Sigmoid colon (tissue), 7 donors: ENCODE measurements around the gene SBF2. TPM values are rescaled to one million over a fixed set of nuclear protein-coding genes. Genes with fewer than 3 reads are reported as not detected.

ENCODE experiments used
- DNase-seq: peaks from one replicate; pipeline ENCODE4 v3.0.0-alpha.2; 2019
- H3K27ac ChIP-seq, 4 donors: fragments of 200-600 bp; sonication (generic); one replicate each; pipeline ENCODE4 v1.5.1; 2016 to 2019; ENCODE audit warnings: mild to moderate bottlenecking in 1 of 4
- H3K27me3 ChIP-seq, 3 donors: fragments of 200-600 bp; sonication (generic); one replicate each; pipeline ENCODE4 v1.5.1; 2019; ENCODE audit warnings: mild to moderate bottlenecking in 1 of 3
- H3K36me3 ChIP-seq, 4 donors: fragments of 200-600 bp; sonication (generic); one replicate each; pipeline ENCODE4 v1.5.1; 2016 to 2019
- H3K4me1 ChIP-seq, 4 donors: fragments of 200-600 bp; sonication (generic); one replicate each; pipeline ENCODE4 v1.5.1; 2017 to 2019
- H3K4me3 ChIP-seq, 4 donors: fragments of 200-600 bp; sonication (generic); one replicate each; pipeline ENCODE4 v1.5.1; 2017 to 2019; ENCODE audit warnings: mild to moderate bottlenecking in 2 of 4, moderate library complexity in 1 of 4
- H3K9me3 ChIP-seq, 4 donors: fragments of 200-600 bp in 3 of 4; sonication (generic) in 3 of 4; one replicate each; pipeline versions ENCODE4 v1.5.1 to v1.6.1; 2013 to 2019
- CTCF ChIP-seq, 4 experiments: fragments of 450-650 bp in 3 of 4; fragments of 200-600 bp in 1 of 4; IDR thresholded peaks; one replicate each; pipeline ENCODE4 v1.5.1; 2016 to 2019; ENCODE audit warnings: antibody characterized with exemption in 4 of 4, mild to moderate bottlenecking in 3 of 4, moderate library complexity in 2 of 4
- EP300 ChIP-seq, 4 donors: sonication (generic); formaldehyde crosslinking; IDR thresholded peaks; one replicate each; pipeline ENCODE4 v1.6.1; 2017; ENCODE audit warnings: antibody characterized with exemption in 4 of 4
- POLR2A ChIP-seq, 2 donors: fragments of 450-650 bp; IDR thresholded peaks; one replicate each; pipeline ENCODE4 v1.6.1; 2016; ENCODE audit warnings: antibody characterized with exemption in 2 of 2, mild to moderate bottlenecking in 2 of 2, moderate library complexity in 2 of 2
- POLR2AphosphoS5 ChIP-seq, 4 donors: sonication (generic); formaldehyde crosslinking; IDR thresholded peaks; one replicate each; pipeline ENCODE4 v1.6.1; 2017; ENCODE audit warnings: antibody characterized with exemption in 4 of 4
- WGBS, 2 donors: extraction: QIAGEN DNeasy Blood & Tissue Kit; methylation state at CpG; one replicate each; pipeline ENCODE4 v1.1.7; 2013; 5-methylcytosine and 5-hydroxymethylcytosine counted together
- intact Hi-C: fragments of 100-400 bp; cut with DNase I; formaldehyde crosslinking; loops from one replicate; pipeline ENCODE4 v1.15.1; 2023
- polyA plus RNA-seq, 3 donors: library from polyadenylated mRNA; stranded (reverse); fragments of 200-250 nt; gene quantifications; one replicate each; pipeline ENCODE4 v1.2.3, GENCODE V29; 2013
- total RNA-seq, 4 donors: library from RNA; depleted of rRNA; stranded (reverse); fragments of >200 nt; gene quantifications; one replicate each; pipeline ENCODE4 v1.1.0, GENCODE V29; 2016
- donor health status: healthy with polysubstance abuse.
- donor health status: Bipolar disorder and iron deficiency.
- donor health status: healthy.

The SBF2 gene
- total and polyA plus RNA-seq, 7 donors, result 9.5 to 67.5 (median 47.1) TPM

DNA sequence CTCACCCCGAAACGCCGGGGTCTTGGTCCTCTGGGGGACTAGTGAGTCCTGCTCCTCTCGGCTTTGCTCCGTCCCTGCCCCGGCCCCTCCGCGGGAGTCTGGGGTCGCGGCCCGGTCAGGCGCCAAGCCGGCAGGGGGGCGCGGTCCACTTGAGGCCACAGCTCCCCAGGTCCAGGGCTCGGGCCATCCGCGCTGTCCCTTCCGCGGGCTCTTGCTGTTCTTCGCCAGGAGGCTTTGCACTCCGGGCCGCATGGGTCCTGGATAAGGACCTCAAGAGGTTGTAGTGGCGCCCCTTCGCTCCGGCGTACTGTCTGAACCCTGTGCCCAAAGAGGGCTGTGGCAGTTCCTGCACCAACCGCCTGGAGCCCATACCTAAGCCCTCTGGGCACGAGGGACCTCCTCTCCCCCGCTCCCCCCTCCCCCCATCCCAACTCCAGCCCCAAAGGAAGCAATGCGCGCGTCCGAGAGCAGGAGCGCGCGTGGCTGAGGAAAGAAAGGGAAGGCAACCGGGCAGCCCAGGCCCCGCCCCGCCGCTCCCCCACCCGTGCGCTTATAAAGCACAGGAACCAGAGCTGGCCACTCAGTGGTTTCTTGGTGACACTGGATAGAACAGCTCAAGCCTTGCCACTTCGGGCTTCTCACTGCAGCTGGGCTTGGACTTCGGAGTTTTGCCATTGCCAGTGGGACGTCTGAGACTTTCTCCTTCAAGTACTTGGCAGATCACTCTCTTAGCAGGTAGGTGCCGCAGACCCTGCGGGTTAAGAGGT lies 10.7 kb upstream of the SBF2 start, which contains the start of gene ADM:
ADM (plus strand) TSS at position 579 of the 767 bp plus-strand sequence. CDS start 628 bp downstream, outside the sequence.
- Histone ChIP-seq H3K27me3 (no peaks in the 10 kb centered on the region), H3K4me3 (peak within 1 kb of the TSS; percentile 65 to 82 (median 71)), H3K4me1 (peaks cover 0 to 64% (median 51%) of the 10 kb centered on the region in 4 donors), H3K9me3 (no peaks in the 10 kb centered on the region), H3K36me3 (no peaks in the 10 kb centered on the region), H3K27ac (peak within 1 kb of the TSS; percentile 84 to 97 (median 94))
- intact Hi-C loops, result loop anchor here (1.0 to 5.0 kb wide), 7 partner anchors 96 to 692 kb away; partner anchors contain the start of gene SWAP70
- peak; percentile 39 to 66 (median 58) for TF ChIP-seq CTCF (IDR thresholded peaks at IDR 0.05)
- peak; percentile 92 to 94 for TF ChIP-seq POLR2A (IDR thresholded peaks at IDR 0.05)
- TF ChIP-seq POLR2AphosphoS5 (IDR thresholded peaks at IDR 0.05), result peak; percentile 97 to 99 (median 98)
- TF ChIP-seq EP300 (IDR thresholded peaks at IDR 0.05), result no peak
- peak; percentile 96 for DNase-seq
- WGBS, 2 donors, result 1% methylated on average over 48 of the region's 48 CpGs

GRCh38 chr11:10303558-10304363 lies 9.7 kb upstream of the SBF2 start:
- no peak for DNase-seq
- Histone ChIP-seq H3K4me1 (peaks cover 0 to 54% (median 42%) of the 10 kb centered on the region in 4 donors), H3K36me3 (no peaks in the 10 kb centered on the region), H3K9me3 (no peaks in the 10 kb centered on the region), H3K4me3 (peak overlapping the region; percentile 65 to 82 (median 71)), H3K27ac (peak overlapping the region; percentile 84 to 97 (median 94)), H3K27me3 (no peaks in the 10 kb centered on the region)
- peak in 1 of 4 donors; percentile 14 for TF ChIP-seq POLR2AphosphoS5 (IDR thresholded peaks at IDR 0.05)
- TF ChIP-seq EP300 (IDR thresholded peaks at IDR 0.05), result no peak
- TF ChIP-seq POLR2A (IDR thresholded peaks at IDR 0.05), result peak in 1 of 2 donors; percentile 23
- intact Hi-C loops, result no loop called here
- 3 to 10% methylated on average over 29 of the region's 29 CpGs for WGBS, 2 donors

- H3K27me3 ChIP-seq, result no peaks in the 10 kb centered on the region
- DNase-seq, result peak; percentile 96
- no peak for TF ChIP-seq CTCF (IDR thresholded peaks at IDR 0.05)
- peak in 2 of 4 donors; percentile 38 to 67 for TF ChIP-seq EP300 (IDR thresholded peaks at IDR 0.05)
- peak; percentile 60 to 85 (median 72) for TF ChIP-seq POLR2AphosphoS5 (IDR thresholded peaks at IDR 0.05)
- TF ChIP-seq POLR2A (IDR thresholded peaks at IDR 0.05), result peak in 1 of 2 donors; percentile 43
- peak overlapping the region; percentile 38 to 82 (median 70) for H3K4me3 ChIP-seq
- H3K4me1 ChIP-seq, result peaks cover 0 to 47% (median 34%) of the 10 kb centered on the region in 4 donors
- no peaks in the 10 kb centered on the region for H3K9me3 ChIP-seq
- intact Hi-C loops, result loop anchor here (1.0 kb wide), 1 partner anchor 9 kb away; the partner anchor contains the start of gene SBF2
- 1% methylated on average over 56 of the region's 56 CpGs for WGBS, 2 donors
- H3K36me3 ChIP-seq, result no peaks in the 10 kb centered on the region
- peak overlapping the region; percentile 84 to 97 (median 94) for H3K27ac ChIP-seq
These were observed 8.9 kb upstream of the SBF2 start for GRCh38 chr11:10302744-10303557.

DNA sequence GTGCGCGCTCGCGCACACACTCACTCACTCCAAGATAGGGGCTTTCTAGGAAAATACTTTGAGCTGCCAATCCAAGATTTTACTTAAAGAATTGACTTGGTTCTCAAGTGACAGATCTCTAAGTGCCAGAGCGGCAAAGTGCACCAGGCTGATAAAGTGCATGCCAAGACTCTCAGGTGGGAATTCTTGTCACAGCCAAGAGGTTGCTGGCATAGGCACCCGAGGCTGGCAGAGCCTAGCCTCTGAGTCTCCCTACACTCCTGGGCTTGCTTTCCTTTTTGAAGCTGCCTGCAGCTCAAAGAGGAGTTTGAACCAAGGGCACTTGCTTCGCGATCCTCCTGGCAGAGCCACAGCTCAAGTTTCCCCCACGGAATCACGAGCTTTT lies 8.3 kb upstream of the SBF2 start:
- no peak for TF ChIP-seq CTCF (IDR thresholded peaks at IDR 0.05)
- TF ChIP-seq EP300 (IDR thresholded peaks at IDR 0.05), result no peak
- no peak for TF ChIP-seq POLR2A (IDR thresholded peaks at IDR 0.05)
- TF ChIP-seq POLR2AphosphoS5 (IDR thresholded peaks at IDR 0.05), result no peak
- peaks cover 0 to 43% (median 33%) of the 10 kb centered on the region in 4 donors for H3K4me1 ChIP-seq

More for the DNA sequence above, 8.3 kb upstream of the SBF2 start:
- intact Hi-C loops, result loop anchor here (1.0 kb wide), 1 partner anchor 8 kb away; the partner anchor contains the start of gene SBF2
- WGBS, 2 donors, result 30 to 40% methylated on average over 10 of the region's 10 CpGs
- no peak for DNase-seq
- Histone ChIP-seq H3K27ac (peak overlapping the region; percentile 84 to 97 (median 94)), H3K9me3 (no peaks in the 10 kb centered on the region), H3K36me3 (no peaks in the 10 kb centered on the region), H3K27me3 (no peaks in the 10 kb centered on the region), H3K4me3 (peak overlapping the region; percentile 38 to 82 (median 70))
